ENCODE results near the gene RILP.

Gene RILP

GRCh38 chr17:1598399-1599095 lies 51.1 kb downstream of the RILP start:
- no peak for TF ChIP-seq CTCF (IDR thresholded peaks at IDR 0.05; ENCODE audit: low read depth, low read length)
- no peak for DNase-seq (ENCODE audit: low read depth in 2 of 2)
- no peak overlapping the region for H3K4me3 ChIP-seq (replicated peaks in 1 of 2; ENCODE audit: low read depth in 2 of 2, low read length in 2 of 2)

GRCh38 chr17:1597861-1598342 lies 51.8 kb downstream of the RILP start:
- no peak for DNase-seq (ENCODE audit: low read depth in 2 of 2)
- TF ChIP-seq CTCF (IDR thresholded peaks at IDR 0.05; ENCODE audit: low read depth, low read length) = no peak
- H3K4me3 ChIP-seq (replicated peaks in 1 of 2; ENCODE audit: low read depth in 2 of 2, low read length in 2 of 2) = no peak overlapping the region

Data from cardiac fibroblast (primary cell).